Effector memory CD4-positive, alpha-beta T cell (primary cell): ENCODE data around the gene TTLL11.

Experiments
- DNase-seq, 3 donors: peaks; one replicate each; pipeline ENCODE4 v3.0.0-alpha.2; 2020
- H3K27ac ChIP-seq: 2 replicates; pipeline ENCODE4 v1.7.0; 2013; ENCODE audit warnings: mild to moderate bottlenecking, low read length, moderate library complexity; ENCODE audit not compliant: insufficient read depth, poor library complexity, severe bottlenecking
- H3K27me3 ChIP-seq: replicated peaks from 2 replicates; pipeline ENCODE4 v1.7.0; 2013; ENCODE audit warnings: mild to moderate bottlenecking, low read length; ENCODE audit not compliant: insufficient read depth, control insufficient read depth, poor library complexity, severe bottlenecking
- H3K36me3 ChIP-seq: 2 replicates; pipeline ENCODE4 v1.7.0; 2013; ENCODE audit warnings: mild to moderate bottlenecking, low read length, moderate library complexity; ENCODE audit not compliant: control insufficient read depth, insufficient read depth
- H3K4me1 ChIP-seq: 2 replicates; pipeline ENCODE4 v1.7.0; 2013; ENCODE audit warnings: low read length, mild to moderate bottlenecking; ENCODE audit not compliant: control insufficient read depth, insufficient read depth, poor library complexity, severe bottlenecking
- H3K4me3 ChIP-seq: 2 replicates; pipeline ENCODE4 v1.7.0; 2013; ENCODE audit warnings: low read length, low read depth, mild to moderate bottlenecking; ENCODE audit not compliant: insufficient read depth, poor library complexity, severe bottlenecking
- H3K9me3 ChIP-seq: 2 replicates; pipeline ENCODE4 v1.7.0; 2013; ENCODE audit warnings: mild to moderate bottlenecking, low read length, moderate library complexity; ENCODE audit not compliant: control insufficient read depth

TTLL11 gene

GRCh38 chr9:121855476-121855875 lies 237.6 kb downstream of the TTLL11 start:
- Histone ChIP-seq H3K27ac (no peak overlapping the region), H3K4me1 (no peaks in the 10 kb centered on the region), H3K4me3 (no peak overlapping the region), H3K36me3 (no peaks in the 10 kb centered on the region), H3K27me3 (no peaks in the 10 kb centered on the region), H3K9me3 (no peaks in the 10 kb centered on the region)
- DNase-seq = no peak

- Histone ChIP-seq H3K36me3 (no peaks in the 10 kb centered on the region), H3K9me3 (no peaks in the 10 kb centered on the region), H3K4me3 (no peak overlapping the region), H3K27ac (no peak overlapping the region), H3K4me1 (no peaks in the 10 kb centered on the region), H3K27me3 (no peaks in the 10 kb centered on the region)
- no peak for DNase-seq
Observed at GRCh38 chr9:121853617-121854395, 239.3 kb downstream of the TTLL11 start.

GRCh38 chr9:121852651-121853616 lies 240.2 kb downstream of the TTLL11 start:
- DNase-seq = no peak
- no peaks in the 10 kb centered on the region for H3K9me3 ChIP-seq
- no peaks in the 10 kb centered on the region for H3K4me1 ChIP-seq
- no peak overlapping the region for H3K27ac ChIP-seq
- no peak overlapping the region for H3K4me3 ChIP-seq
- H3K27me3 ChIP-seq = no peaks in the 10 kb centered on the region
- H3K36me3 ChIP-seq = no peaks in the 10 kb centered on the region

GRCh38 chr9:121852241-121852640 lies 240.9 kb downstream of the TTLL11 start:
- Histone ChIP-seq H3K27ac (no peak overlapping the region), H3K4me1 (no peaks in the 10 kb centered on the region), H3K36me3 (no peaks in the 10 kb centered on the region), H3K4me3 (no peak overlapping the region), H3K27me3 (no peaks in the 10 kb centered on the region), H3K9me3 (no peaks in the 10 kb centered on the region)
- no peak for DNase-seq

- Histone ChIP-seq H3K9me3 (no peaks in the 10 kb centered on the region), H3K4me1 (no peaks in the 10 kb centered on the region), H3K27me3 (no peaks in the 10 kb centered on the region), H3K36me3 (no peaks in the 10 kb centered on the region), H3K4me3 (no peak overlapping the region), H3K27ac (no peak overlapping the region)
- DNase-seq = no peak
Observed at GRCh38 chr9:121851641-121852091, 241.4 kb downstream of the TTLL11 start.

GRCh38 chr9:121850366-121850765 lies 242.7 kb downstream of the TTLL11 start:
- H3K4me1 ChIP-seq = no peaks in the 10 kb centered on the region
- H3K27ac ChIP-seq = no peak overlapping the region
- DNase-seq = no peak
- H3K36me3 ChIP-seq = no peaks in the 10 kb centered on the region
- no peaks in the 10 kb centered on the region for H3K27me3 ChIP-seq
- H3K9me3 ChIP-seq = no peaks in the 10 kb centered on the region
- no peak overlapping the region for H3K4me3 ChIP-seq

- no peak overlapping the region for H3K27ac ChIP-seq
- no peaks in the 10 kb centered on the region for H3K4me1 ChIP-seq
- H3K36me3 ChIP-seq = no peaks in the 10 kb centered on the region
- no peak overlapping the region for H3K4me3 ChIP-seq
- no peaks in the 10 kb centered on the region for H3K27me3 ChIP-seq
- no peaks in the 10 kb centered on the region for H3K9me3 ChIP-seq
- DNase-seq = no peak
Observed at GRCh38 chr9:121849554-121849953, 243.6 kb downstream of the TTLL11 start.

- H3K36me3 ChIP-seq = no peaks in the 10 kb centered on the region
- H3K4me3 ChIP-seq = no peak overlapping the region
- H3K9me3 ChIP-seq = no peaks in the 10 kb centered on the region
- no peaks in the 10 kb centered on the region for H3K4me1 ChIP-seq
- no peak overlapping the region for H3K27ac ChIP-seq
- DNase-seq = no peak
- no peaks in the 10 kb centered on the region for H3K27me3 ChIP-seq
Observed at GRCh38 chr9:121844562-121844961, 248.5 kb downstream of the TTLL11 start.

- Histone ChIP-seq H3K36me3 (no peaks in the 10 kb centered on the region), H3K27me3 (no peaks in the 10 kb centered on the region), H3K4me1 (no peaks in the 10 kb centered on the region), H3K9me3 (no peaks in the 10 kb centered on the region), H3K27ac (no peak overlapping the region), H3K4me3 (no peak overlapping the region)
- DNase-seq = no peak
Observed at GRCh38 chr9:121844098-121844497, 249.0 kb downstream of the TTLL11 start.

- no peaks in the 10 kb centered on the region for H3K36me3 ChIP-seq
- no peaks in the 10 kb centered on the region for H3K9me3 ChIP-seq
- H3K27ac ChIP-seq = no peak overlapping the region
- no peak overlapping the region for H3K4me3 ChIP-seq
- no peaks in the 10 kb centered on the region for H3K4me1 ChIP-seq
- no peaks in the 10 kb centered on the region for H3K27me3 ChIP-seq
- DNase-seq = no peak
Observed at GRCh38 chr9:121842612-121842978, 250.5 kb downstream of the TTLL11 start.
